ENCODE measurements around the gene EVI5.

Gene EVI5

DNA sequence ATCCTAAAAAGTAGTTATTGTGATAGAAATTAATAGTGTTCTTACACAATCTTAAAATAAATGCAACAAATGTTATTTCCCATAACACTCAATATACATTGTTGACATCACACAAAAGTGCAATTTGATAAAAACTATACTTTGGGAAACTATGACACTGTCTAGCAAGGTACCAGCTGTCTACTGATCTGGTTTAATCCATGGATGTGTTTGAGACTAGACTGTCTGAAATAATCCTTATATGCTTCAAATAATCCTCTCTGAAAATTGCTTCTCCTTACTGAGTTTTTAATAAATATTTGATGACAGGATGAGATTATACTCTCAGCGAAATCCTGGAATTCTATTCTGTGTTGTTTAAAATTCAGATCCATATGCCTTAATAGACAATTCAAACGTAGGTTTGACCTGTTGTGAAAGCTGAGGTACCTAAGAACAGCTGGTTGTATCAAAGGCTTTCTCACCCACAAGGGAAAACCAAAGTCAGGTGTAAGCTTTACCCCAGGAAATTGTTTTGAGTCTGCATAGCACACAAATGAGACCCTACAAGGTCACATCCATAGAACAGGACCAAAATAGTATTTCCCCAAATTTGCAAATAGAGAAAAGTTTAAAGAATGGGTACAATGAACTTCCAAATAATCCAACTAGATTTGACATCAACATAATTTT, 289.4 kb downstream of the EVI5 start:
- FAIRE-seq (peak; percentile 56), DNase-seq (ENCODE audit: insufficient read length, low spot score) (no peak)
- TF ChIP-seq, protein P1, sequence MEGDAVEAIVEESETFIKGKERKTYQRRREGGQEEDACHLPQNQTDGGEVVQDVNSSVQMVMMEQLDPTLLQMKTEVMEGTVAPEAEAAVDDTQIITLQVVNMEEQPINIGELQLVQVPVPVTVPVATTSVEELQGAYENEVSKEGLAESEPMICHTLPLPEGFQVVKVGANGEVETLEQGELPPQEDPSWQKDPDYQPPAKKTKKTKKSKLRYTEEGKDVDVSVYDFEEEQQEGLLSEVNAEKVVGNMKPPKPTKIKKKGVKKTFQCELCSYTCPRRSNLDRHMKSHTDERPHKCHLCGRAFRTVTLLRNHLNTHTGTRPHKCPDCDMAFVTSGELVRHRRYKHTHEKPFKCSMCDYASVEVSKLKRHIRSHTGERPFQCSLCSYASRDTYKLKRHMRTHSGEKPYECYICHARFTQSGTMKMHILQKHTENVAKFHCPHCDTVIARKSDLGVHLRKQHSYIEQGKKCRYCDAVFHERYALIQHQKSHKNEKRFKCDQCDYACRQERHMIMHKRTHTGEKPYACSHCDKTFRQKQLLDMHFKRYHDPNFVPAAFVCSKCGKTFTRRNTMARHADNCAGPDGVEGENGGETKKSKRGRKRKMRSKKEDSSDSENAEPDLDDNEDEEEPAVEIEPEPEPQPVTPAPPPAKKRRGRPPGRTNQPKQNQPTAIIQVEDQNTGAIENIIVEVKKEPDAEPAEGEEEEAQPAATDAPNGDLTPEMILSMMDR (IDR thresholded peaks at IDR 0.05; ENCODE audit: insufficient read depth, missing control alignments) = no peak

DNA sequence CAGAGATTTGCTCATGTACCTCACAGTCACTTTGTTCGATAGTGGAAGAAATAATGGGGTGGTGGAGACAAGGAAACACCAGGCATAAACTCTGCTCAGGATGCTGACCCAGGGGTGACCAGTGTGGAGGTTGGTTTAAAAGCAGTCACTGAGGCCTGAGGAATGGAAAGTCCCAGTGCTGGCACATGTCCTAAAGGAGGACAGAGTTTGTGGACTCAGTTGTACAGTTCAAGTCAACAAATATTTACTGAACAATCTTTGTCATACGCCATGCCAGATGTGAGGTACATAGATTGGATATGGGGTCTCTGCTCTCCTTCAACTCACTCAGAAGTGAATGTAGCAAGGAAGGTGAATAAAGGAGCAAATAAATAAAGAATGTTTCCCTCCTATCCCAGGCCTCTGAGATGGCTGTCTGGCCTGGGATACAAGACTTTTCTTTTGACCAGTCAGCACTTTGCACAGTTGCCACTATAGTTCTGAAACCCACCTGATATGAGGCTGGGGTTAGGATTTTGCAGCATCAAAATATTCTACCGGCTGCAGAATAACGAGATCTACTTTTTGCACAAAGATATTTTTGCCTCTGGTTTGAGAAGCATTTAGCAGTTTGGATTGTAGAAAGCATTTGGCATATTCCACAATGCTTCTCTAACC, 290.3 kb downstream of the EVI5 start:
- TF ChIP-seq, protein P1 (IDR thresholded peaks at IDR 0.05; ENCODE audit: insufficient read depth, missing control alignments) = no peak
- FAIRE-seq = no peak
- no peak for DNase-seq (ENCODE audit: insufficient read length, low spot score)

DNA sequence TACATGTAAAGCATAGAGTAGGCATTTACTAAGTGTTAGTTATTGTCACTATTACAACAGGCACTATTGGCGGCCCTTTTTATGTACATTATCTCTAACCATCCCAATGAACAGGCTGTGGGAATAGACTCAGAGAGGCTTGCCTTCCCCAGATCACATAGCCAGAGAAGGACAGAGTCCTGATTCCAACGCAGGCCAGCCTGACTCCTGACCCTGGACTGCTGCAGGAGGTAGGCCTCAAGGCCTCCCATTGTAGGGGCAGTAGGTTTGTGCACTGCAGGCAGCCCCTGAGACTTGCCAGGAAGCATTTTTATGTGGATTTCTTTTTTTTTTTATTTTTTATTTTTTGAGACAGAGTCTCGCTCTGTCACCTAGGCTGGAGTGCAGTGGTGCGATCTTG, 291.8 kb downstream of the EVI5 start:
- FAIRE-seq (no peak), DNase-seq (ENCODE audit: insufficient read length, low spot score) (no peak)
- TF ChIP-seq, protein P1 (IDR thresholded peaks at IDR 0.05; ENCODE audit: insufficient read depth, missing control alignments) = no peak

DNA sequence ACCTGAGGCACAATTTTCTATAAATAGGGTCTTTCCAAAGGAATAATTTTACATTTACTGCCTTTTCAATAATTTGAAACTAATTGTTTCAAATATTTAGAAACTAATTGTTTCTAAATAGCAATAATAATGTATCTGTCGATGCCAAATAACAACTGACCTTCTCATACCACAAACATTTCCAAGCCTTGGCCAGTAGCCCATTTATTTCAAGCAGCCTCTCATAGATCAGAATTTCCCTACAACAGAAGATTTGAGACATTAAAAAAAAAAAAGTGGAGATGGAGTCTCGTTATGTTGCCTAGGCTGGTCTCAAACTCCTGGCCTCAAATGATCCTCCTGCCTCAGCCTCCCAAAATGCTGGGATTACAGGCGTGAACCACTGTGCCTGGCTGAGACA, 296.1 kb downstream of the EVI5 start:
- FAIRE-seq = no peak
- TF ChIP-seq, protein P1 (IDR thresholded peaks at IDR 0.05; ENCODE audit: insufficient read depth, missing control alignments) = no peak
- no peak for DNase-seq (ENCODE audit: insufficient read length, low spot score)

DNA sequence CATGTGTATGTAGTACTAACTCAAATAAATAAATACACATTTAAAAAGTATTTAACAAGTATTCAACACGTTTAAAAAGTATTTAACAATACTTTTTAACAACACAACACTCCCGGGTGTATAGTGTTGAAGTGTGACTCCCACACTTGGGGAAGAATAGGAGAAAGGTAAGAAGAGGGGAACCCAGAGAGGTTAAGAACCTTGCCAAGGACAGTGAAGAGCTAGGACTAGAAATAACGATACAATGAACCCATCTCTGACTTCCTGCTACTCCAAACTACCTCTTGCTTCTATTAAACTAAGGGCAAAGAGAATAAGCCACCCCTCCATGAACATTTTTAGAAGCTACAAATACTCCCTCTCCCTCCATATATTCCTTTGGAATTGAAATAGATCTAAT, 296.5 kb downstream of the EVI5 start:
- DNase-seq (ENCODE audit: insufficient read length, low spot score) (no peak), FAIRE-seq (no peak)
- TF ChIP-seq, protein P1 (IDR thresholded peaks at IDR 0.05; ENCODE audit: insufficient read depth, missing control alignments) = no peak

DNA sequence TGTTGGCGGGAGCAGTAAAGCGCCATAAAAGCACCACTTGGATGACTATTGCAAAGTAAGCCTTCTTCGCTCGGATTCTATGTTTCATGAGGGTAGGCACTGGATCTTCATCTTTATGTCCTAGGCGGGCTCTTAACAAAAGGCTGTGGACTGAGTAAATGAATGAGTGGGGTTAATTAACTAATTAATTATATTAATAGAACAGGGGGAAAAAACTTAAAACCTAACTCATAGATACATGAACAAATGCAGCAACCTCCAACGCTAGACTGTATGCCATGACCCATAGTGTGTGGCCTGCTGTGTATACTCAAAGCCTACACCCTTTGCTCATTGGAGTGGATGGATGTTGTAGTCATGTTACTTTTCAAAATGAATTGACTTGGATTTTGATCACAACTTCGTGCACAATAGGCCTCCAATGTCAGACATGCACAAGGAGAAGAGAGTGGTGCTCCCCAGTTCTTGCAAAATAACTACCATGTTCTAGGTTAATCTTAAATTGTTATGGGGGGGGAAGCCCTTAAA, 297.8 kb downstream of the EVI5 start:
- DNase-seq (ENCODE audit: insufficient read length, low spot score) (no peak), FAIRE-seq (no peak)

More for the DNA sequence above, 297.8 kb downstream of the EVI5 start:
- TF ChIP-seq, protein P1 (IDR thresholded peaks at IDR 0.05; ENCODE audit: insufficient read depth, missing control alignments) = no peak

Measured in D721Med (cell line).